ENCODE measurements around the gene PPFIA1.

Gene PPFIA1

DNA sequence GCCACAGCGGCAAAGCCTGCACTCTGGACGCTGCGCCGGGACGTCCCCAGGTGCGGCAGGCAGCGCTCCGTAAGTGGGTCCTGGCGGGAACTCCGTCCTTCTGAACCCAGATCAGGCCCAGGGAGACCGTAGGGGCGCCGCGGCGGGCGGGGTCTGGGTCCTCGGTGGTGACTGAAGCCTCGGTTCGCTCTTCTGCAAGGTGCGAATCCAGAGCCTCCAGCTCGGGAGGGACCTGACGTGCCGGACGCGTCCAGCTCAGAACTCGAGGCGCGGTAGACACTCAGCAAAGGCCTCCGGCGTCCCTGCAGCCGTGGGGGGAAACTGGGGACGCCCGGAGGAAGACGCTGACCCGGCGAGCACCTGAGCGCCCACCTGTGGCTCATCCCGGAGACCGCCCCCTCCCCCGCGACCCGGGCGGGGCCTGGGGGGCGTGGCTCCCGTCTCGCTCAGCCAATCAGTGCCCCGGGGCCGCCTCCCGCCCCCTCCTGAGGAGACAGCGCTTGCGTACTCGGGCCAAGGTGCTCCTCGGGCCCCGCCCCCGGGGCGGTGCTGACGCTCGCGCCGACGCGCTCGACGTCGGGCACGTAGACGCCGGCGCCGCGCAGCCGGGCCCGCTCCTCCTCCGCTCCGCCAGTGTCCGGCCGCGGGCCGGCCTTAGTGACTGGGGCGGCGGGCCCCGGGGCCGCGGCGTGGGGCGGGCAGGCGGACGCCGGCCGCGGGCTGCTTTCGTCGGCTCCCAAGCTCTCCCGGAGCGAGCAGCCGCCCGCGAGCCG, at the start of gene PPFIA1:
PPFIA1 (plus strand) TSS at position 587 of the 773 bp plus-strand sequence. CDS start 1,483 bp downstream, outside the sequence.
- peak; percentile 85 for DNase-seq

DNA sequence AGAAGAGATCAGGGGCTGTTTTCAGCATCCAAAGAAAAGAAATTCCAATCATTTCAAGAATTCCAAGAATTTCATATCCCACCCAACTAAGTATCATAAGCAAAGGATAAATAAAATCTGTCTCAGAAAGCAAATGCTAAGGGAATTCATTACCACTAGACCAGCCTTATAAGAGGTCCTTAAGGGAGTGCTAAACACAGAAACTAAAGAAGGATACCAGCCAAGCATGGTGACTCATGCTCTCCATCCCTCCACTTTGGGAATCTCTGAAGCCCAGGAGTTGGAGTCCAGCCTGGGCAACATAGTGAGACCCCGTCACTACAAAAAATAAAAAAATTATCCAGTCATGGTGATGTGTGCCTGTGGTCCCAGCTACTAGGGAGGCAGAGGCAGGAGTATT, 49.6 kb upstream of the PPFIA1 start:
- no peak for DNase-seq

DNA sequence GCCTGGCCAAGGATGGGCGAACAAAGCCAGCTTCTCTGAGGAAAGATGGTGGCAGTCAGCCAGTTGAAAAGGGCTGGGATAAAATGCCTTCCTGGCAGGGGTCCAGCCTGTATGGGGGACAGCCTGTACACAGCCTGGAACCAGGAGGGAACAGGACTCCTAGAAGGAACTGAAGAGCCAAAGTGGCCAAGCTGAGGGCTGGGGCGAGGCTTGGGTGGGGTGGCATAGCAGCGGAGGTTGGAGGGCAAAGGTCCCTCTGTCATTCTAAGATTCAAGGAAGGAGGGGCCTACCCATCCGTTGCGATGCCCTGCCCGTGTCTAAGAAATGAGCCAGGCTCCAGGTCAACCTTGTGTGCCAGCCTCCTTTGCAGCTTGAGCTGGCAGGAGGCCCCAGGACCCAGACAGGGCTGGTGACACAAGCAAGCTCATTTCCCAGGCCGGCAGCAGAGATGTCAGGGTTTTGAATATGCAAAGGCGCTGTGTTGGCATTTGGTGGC, 44.8 kb upstream of the PPFIA1 start:
- DNase-seq, result no peak

DNA sequence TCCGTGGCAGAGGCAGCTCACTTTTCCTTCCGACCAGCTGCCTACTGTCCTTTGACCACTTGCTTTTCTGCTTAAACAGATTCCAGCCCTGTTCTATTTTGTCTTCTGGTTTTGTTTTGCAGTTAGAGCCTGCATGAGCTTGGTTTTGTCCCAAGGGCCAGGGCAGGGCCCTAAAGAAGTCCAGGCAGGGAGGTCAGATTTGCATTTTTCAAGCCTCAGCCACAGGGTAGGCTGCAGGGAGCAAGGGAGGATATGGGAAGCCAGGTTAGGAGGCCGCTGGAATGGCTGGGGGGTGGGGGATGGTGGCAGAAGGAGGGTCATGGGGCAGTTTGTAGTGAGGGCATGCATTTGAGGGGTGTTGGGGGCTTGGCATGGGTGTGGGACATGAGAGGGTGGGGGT, 44.3 kb upstream of the PPFIA1 start:
- no peak for DNase-seq

DNA sequence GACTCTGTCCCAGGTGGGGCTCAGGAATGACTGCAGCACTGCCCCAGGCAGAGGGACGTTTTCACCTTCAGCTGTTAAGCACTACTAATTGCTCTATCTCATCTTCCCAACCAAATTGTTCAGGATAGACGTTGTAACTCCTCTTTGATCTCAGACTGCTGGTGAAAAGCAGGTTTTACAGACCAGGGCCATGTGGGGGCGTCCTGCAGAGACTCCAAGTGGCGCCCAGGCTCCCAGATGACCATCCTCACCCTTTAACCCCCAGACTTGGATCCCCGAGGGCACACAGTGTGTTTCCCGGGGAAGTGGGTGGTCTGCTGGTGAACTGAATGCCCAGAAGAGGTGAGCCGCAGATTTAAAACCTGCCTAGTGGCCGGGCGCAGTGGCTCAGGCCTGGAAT, 43.5 kb upstream of the PPFIA1 start:
- no peak for DNase-seq

DNA sequence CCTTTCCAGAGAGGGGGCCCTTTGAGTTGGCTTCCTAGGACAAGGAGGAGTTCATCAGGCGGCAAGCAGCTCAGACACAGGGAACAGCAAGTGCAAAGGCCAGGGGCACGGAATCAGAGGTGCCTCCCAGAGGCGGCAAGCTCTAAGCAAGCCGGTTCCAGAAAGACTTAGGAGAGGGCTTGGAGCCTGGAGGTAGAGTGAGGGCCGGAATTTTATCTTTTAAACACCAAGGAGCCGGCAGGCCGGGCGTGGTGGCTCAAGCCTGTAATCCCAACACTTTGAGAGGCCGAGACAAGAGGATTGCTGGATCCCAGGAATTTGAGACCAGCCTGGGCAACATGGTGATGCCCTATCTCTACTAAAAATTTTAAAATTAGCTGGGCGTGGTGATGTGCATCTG, 40.8 kb upstream of the PPFIA1 start:
- no peak for DNase-seq

DNA sequence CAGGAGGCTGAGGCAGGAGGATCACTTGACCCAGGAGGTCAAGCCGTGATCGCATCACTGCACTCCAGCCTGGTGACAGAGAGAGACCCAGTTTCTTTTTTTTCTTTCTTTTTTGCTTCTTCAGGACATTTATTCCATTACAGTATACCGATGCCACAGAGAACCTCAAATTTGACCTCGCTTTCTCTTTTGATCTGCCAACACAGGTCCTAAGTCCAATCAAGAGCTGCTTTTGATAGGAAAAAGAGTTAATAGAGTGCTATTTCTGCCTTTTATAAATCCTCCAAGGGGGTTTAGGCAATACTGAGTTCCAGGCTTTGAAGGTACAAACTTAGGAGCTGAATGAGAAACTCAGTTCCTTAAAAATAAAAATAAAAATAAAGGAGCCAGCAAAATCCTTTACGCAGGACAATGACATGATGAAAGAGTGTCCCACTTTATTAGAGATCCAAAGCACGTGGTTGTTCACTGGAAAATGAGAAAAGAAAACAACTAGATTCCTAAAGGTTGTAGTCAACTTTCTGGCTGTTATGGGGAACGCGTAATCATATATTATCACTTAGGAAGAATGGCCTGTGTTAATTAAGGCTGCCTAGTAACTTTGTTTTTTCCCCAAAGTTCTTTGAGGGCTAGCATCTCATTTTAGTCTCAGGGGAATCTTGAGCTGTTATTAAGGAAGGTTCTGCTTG, 40.2 kb upstream of the PPFIA1 start:
- no peak for DNase-seq

DNA sequence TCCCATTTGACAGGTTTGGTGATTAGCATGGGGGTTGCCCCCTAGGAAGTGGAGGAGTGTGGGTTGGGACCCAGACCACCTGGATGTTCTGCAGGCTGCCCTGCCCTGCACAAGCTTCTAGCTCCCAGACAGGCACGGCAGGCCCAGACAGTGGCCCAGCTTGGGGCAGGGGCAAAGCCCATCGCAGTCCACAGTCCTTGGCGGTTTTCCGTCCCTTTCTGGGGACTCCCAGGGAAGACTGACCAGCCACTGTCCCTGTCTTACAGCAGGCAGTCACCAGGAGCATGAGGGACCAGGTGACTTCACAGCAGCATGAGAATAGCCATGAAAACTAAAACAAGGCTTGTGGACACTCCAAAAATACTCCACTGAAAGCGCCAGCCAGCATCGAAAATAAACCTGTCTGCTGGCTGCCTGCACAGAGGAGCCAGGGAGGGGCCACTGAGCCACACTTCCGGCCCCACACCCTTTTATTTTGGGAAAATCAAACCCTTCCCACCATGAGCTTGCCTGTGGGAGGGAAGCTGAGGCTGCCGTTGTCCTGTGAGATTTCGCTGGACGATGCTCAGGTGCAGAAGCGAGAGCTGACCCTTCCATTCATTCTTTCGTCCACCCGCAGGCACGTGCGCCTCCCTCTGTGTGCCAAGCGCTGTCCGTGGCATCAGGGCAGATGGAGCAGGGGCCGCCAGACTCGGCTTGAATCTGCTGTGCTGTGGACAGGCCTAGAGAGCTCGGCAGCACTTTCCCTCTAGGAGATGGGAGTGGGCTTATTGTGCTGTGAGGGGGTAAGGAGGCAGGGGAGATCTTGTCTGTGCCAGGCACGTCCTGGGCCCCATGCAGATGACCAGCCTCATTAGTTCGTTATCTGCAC, 39.4 kb upstream of the PPFIA1 start:
- no peak for DNase-seq

DNA sequence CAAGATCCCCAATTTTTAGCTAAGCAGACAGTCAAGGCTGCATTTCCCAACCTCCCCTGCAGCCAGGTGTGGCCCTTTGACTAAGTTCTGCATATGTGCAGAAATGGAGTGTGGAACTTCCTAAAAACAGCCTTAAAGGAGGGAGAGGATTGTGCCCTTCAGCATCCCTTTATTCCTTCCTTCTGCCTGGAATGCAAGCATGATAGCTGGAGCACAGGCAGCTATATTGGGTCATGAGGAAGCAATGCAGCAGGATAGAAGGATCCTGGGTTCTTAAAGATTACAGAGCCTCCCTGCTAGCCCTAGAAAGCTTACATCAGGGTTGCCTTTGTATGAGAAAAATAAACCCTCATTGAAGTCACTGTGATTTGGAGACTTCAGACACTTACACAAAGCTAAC, 37.5 kb upstream of the PPFIA1 start:
- no peak for DNase-seq

DNA sequence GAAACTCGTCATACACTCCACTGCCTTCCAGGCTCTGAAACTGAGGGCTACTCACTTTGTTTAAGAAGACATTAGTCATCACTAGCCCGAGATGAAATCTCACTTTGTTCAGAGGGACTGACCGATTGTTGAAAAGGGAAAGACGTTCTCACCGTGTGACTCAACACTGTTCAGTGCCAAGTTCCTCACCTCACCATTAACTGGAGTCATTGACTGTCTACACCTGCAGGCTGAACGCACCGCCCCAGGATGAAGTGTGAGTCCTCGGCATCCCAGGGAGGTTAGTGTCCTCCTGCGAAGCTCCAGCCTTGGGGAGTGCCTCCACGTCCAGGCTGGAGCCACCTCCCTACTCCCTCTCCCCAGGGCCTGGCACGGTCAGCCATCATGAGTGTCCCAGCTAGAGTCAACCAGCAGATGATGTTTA, 37.0 kb upstream of the PPFIA1 start:
- DNase-seq, result no peak

DNA sequence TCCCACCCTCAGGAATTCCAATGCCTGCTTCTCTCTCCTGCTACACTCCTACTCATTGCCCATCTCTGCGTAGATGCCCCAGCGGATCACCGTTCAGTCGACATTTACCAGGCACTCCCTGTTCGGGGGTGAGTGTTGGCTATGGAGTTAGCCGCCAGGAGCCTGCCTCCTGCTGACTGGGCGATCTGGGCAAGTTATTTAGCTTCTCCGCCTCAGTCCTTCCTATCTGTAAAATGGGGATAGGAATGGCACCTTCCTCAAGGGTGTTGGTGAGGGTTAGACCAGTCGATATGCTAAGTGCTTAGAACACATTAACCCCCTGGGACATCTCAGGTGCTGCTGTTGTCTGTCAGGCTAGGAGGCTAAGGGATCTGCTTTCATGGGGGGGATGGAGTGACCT, 36.5 kb upstream of the PPFIA1 start:
- DNase-seq, result no peak

DNA sequence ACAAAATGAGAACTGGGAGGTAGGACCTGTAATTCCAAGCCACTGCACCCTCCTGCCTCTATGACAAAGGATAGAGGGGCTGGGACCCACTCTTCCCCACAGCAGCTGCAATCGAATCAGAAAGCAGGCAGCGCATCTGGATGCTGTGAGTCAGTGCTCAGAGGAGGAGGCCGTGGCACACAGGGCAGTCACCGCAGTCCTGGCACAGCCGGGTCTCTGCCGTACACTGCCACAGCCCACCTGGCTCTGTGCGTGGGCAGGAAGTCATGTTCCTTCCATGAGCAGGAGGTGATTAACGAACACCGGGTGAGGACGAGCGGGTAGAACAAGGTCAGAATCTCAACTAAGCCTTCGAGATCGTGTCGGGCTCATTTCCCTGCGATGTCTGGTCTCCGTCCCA, 30.2 kb upstream of the PPFIA1 start:
- no peak for DNase-seq

DNA sequence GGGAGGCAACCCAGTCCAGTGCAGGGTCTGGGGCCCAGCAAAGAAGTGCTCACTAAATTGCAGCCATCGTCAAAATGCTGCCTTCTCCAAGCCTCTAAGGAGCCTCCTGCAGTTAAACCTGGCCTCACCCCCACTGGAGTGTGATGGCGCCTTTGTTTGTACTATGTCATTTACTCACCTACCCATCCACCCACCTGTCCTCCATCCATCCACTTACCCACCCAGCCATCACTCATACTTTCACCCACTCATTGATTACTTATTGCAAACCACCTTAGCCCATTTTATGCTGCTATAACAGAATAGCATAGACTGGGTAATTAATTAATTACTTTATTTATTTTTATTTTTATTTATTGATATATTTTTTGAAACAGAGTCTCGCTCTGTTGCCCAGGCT, 28.8 kb upstream of the PPFIA1 start:
- DNase-seq, result no peak

DNA sequence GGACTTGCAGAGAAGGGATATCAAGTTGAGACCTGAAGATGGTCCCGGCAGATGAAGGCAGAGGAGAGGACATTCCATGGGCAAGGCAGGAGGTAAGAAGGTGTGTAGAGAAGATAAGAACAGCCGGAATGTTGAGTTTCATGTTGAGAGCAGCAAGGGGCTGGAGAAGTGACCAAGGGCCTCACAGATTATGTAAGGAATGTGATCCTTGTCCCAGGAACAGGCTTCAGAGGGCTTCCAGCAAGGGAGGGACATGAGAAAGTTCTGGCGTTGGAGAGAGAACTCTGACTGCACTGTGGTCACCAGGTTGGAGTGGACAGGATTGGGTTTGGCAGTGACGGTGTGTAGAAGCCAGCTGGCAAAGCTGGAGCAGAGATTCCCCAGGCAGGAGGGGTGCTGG, 27.6 kb upstream of the PPFIA1 start:
- DNase-seq, result no peak

DNA sequence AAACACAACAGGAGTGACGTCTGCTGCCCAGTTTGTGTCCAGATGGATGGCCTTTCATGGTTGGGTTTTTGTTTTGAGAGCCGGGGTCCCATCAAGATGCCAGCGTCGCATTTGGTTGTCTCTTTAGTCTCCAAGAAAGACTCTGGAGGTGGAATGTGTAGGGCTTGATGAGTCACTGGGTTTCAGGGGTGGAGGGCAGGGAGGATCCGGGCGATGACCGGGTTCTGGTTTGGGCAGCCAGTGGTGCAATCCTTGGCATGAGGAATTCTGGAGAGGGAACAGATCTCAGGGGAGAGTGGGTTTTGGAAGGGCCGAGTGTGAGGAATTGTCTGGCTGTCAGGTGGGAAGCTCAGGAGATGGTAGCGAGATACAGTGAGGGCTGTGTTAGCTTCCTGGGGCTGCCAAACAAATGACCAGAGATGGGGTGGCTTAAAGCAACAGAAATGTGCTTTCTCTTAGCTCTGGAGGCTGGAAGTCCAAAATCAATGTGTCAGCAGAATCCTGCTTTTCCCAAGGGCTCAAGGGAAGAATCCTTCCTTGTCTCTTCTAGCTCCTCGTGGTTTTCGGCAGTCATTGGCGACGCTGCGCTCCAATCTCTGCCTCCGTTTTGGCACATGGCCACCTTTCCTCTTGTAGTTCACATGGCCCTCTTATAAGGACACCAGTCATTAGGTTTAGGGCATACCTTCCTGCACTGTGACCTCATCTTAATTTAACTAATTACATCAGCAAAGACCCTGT, 26.4 kb upstream of the PPFIA1 start:
- DNase-seq, result peak; percentile 6

DNA sequence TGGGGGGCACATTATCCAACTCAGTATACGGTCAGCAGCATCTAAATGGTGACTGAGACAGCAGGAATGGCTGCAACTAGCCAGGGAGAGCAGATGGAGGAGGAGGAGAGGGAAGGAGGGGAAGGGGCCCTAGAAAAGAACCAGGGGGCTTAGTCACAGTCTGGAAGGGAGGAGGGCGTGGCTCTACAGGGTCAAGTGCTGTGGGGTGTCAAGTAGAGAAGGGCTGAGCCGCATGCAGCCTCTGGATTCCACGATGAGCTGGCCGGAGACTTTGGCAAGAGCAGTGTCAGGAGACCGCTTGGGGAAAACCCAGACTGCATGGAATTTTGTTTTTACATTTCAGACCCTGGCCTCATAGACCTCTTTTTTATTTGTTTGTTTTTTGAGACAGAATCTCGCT, 25.8 kb upstream of the PPFIA1 start:
- no peak for DNase-seq

DNA sequence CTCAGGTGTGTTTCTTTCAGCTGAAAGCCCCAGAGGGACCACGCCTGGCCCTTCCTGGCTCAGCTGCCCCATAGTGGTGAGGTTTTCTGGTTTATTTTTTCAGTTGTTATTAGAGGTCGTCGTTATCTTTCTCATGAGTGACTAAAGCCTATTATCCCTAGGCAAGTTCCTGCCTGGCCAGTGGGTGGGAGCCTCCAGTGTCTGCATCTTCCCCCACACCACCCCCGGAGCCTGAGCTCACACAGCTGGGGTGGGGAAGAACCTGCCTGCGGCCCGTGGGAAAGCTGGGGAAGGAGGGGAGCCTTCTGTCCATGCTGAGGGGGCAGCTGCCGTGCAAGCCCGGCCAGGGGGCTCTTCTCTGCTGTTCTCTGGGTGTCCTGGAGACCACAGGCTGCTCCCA, 24.3 kb upstream of the PPFIA1 start:
- DNase-seq, result no peak

DNA sequence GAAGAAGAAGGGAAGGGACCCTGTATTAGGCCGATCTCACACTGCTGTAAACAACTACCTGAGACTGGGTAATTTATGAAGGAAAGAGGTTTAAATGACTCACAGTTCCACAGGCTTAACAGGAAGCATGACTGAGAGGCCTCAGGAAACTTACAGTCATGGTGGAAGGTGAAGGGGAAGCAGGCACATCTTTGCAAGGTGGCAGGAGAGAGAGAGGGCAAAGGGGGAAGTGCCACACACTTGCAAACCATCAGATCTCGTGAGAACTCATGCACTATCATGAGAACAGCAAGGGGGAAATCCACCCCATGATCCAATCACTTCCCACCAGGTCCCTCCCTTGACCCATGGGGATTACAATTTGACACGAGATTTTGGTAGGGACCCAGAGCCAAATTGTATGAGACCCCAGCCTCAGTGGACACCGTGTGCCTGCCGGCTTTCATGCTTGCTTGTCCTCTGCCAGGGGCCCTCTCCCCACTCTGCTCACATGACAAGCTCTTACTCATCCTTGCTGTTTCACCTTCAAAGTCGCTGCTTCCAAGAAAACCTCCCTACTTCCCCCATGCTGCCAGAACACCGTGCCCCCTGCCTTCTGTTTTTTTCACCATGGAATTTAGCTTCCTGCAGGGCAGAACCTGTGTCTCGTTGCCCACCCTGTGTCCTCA, 23.3 kb upstream of the PPFIA1 start:
- no peak for DNase-seq

DNA sequence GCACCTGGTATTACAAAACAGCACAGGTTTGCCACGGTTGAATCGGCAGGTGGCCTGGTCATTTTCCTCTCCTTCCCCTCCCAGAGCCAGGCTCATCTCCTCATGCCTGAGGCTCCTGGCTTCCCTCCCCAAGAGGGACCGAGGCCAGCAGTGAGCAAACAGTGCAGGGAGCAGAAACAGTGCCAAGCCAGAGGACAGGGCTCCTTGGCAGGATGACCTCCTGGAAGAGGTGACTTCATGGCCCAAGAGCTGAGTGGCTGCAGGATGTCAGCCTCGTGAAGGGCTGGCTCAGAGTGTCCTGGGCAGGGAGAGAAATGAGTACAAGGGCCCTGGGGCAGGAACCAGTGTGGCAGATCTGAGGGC, 22.8 kb upstream of the PPFIA1 start:
- DNase-seq, result no peak

DNA sequence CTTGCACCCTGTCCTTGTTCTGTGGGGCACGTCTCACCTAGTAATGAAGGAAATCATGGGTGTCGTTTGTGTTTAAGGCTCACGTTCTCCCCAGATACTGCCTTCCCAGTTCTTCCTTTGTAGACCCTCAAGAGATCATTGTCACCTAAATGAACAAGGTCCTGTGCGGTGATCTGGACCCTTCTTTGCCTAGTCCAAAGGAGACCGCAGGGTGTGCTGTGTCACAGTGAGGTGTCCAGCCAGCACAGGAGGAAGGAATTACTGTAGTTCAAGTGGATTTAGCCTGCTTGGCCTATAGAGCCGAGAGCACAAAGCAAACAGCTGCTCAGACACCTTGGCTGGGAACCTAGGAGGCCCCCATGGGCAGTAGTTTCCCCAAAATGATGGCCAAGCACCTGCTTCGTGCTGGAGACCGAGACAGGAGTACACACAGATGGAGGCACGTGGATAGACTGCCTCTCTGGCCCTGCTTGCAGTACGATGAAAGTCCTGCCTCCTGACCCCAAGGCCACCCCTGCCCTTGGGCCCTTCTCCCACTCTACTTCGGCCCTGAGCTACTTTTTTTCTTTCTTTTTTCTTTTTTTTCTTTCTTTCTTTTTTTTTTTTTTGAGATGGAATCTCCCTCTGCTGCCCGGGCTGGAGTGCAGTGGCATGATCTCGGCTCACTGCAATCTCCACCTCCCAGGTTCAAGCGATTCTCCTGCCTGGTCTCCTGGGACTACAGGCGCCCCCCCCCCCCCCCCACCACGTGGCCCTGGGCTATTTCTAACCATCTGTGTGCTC, 19.4 kb upstream of the PPFIA1 start:
- no peak for DNase-seq

DNA sequence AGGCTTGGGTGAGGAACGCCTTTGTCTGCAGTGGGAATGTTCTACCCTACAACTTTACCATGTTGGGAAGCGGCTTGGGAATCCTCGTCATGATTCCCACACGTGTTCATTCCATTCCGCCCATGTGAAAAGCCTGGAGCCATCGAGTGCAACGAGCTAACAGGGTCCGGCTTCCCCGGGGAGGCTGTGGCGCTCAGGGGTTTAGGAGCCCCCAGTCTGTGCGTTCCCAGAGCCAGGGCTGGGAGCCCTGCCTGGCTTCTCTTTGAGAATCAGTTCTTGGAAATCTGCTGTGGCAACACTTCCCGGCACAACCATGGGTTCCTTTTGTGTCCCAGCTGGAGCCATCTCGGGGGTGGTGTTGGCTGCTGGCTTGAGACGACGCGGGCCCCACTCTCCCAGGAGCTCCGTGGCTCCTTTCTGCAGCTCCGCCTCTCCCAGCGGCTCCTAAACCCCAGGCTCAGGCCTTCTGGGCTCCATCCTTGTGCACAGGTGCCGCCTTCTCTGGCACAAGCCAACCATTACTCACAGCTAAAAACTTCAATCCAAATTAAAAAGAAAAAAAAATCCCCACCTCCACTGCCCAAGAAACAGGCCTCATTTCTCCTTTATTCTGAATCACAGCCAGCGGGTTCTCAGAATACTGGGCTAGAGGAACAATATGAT, 18.7 kb upstream of the PPFIA1 start:
- DNase-seq, result no peak
